ENCODE results near the gene SLC35E1.
"Not testable (repeated sequence)": the region's sequence is repeated elsewhere in the genome, so short reads cannot be mapped to it uniquely, and the experiment has no call there.

Gene SLC35E1

GRCh38 chr19:16581145-16581970 is 9.1 kb upstream of the SLC35E1 start:
- no peak for DNase-seq (ENCODE audit: low spot score)

- no peak for DNase-seq (ENCODE audit: low spot score)
Observed at GRCh38 chr19:16579381-16579780, 7.2 kb upstream of the SLC35E1 start.

DNA sequence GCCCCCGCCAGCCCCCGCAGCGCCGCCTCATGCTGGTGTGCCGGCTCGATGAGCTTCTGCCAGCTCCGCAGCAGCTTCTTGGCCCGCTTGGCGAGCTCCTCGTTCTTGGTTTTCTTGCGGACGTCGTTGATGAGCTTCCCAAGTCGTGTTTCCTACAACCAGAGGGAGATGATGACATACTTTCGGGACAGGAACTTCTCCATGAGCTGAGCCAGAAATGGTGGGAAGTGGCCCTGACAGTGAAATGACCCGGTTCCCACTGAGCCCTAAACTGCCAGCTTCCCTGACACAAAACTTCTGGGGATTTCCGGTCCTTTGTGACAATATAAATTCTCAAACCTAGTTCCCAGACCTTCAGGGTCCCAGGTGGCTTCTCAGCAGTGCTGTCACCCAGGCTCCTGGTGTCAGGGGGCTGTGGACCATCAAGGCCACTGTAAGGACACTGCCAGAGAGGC is 5.3 kb upstream of the SLC35E1 start:
- DNase-seq (ENCODE audit: low spot score): no peak

- no peak for DNase-seq (ENCODE audit: low spot score)
Observed at GRCh38 chr19:16576690-16577530, 4.7 kb upstream of the SLC35E1 start.

GRCh38 chr19:16575861-16576689 is 3.9 kb upstream of the SLC35E1 start:
- no peak for DNase-seq (ENCODE audit: low spot score)

GRCh38 chr19:16575282-16575681 is 3.1 kb upstream of the SLC35E1 start:
- DNase-seq (ENCODE audit: low spot score): no peak

DNA sequence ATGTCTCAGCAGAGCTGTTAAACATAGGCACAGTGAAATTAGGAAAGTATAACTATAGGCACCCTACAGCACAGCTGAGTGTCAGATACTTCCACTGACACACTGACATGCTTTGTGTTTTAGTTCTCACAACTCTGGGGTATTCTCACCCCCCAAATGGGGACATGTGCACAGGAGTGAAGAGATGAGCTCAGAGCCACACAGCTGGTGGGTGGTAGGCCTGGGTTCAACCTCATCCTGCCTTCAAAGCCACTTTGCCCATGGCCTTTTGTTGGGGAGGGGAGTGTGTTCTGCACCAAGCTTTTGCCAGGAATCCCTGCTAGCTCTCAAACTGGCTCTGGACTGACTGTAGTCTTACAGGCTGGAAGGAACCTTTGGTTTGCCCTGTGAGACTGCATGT is 1.7 kb upstream of the SLC35E1 start:
- no peak for DNase-seq (ENCODE audit: low spot score)

GRCh38 chr19:16573296-16573695 is 1.1 kb upstream of the SLC35E1 start:
- no peak for DNase-seq (ENCODE audit: low spot score)

DNA sequence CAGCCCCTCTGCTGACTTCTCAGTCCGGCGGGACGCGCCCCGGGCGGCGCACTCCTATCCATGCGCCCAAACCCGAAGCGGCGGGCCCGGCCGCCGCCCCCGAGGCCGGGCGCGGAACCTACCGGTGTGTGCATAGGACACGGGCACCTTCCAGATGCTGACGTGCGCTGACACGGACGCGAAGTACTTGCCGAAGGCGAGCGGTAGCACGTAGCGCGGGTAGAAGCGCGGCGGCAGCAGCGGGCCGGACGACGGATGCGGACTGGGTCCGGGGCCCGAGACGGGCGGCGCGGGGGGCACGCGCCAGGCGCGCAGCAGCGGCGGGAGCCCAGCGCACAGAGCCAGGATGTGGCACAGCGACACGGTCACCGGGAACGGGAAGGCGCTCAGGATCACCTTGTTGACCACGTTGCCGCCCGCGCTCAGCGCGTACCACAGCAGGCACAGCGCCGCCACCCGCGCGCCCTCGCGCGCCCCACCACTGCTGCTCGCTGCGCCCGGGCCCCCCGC is 338 bp downstream of the SLC35E1 start:
- DNase-seq (ENCODE audit: low spot score): peak; percentile 24

DNA sequence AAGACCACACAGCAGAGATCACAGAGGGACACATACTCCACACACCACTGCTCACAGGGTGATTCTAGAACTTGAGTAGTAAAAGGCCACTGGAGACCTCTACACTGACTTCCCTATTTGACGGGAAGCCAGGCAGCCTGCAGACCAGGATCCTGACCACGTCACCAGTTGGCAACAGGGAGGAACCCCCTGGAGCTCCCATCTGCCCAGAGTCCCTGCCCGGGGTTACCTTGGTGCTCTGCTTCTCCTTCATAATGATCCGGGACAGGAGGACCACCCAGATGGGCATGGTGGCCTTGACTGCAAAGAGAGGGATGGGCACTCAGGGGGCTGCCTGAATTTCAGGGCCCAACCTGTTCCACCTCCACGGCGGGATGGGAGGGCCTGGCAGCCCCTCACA is 932 bp downstream of the SLC35E1 start:
- DNase-seq (ENCODE audit: low spot score): no peak

DNA sequence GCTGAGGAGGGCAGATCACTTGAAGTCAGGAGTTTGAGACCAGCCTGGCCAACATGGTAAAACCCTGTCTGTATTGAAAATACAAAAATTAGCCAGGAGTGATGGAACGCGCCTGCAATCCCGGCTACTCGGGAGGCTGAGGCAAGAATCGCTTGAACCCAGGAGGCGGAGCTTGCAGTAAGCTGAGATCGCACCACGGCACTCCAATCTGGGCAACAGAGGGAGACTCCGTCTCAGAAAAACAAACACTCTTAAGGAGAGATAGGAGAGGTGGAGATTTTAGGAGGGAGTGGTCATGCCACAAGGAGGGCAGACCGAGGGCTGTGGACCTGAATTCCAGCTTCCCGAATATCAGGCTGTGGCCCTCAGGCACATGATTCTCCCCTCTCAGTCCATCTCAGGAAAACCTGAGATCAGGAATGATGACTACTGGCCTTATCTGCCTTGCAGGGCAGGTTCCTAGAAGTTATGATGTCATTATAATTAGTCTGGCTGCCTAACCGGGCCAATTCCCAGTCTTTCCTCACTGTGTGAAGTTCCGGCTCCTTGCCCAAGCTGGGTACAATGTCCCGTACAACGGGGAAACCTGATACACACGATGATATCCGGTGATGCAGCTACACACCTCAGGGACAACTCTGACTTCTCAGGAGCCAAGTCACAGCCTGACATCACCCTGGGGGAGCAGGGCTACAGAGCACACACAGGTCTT is 2.5 kb downstream of the SLC35E1 start:
- DNase-seq (ENCODE audit: low spot score): no peak

DNA sequence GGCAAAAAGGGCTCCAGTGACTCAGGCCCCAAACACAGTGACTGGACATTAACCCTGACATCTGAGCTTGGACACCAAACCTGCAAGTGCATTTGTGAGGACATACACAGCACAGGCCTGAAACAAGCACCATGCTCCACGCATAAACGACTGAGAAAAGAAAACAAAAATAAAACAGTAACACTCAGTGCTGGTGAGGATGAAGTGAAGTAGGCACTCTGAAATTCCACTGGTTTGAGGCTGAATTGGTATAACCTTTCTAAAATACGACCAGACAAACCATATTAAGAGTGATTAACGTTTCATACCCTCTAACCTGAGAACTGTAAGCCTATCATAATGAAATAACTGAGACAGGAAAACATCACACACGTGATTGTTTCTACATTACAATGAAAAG is 5.5 kb downstream of the SLC35E1 start:
- no peak for DNase-seq (ENCODE audit: low spot score)

DNA sequence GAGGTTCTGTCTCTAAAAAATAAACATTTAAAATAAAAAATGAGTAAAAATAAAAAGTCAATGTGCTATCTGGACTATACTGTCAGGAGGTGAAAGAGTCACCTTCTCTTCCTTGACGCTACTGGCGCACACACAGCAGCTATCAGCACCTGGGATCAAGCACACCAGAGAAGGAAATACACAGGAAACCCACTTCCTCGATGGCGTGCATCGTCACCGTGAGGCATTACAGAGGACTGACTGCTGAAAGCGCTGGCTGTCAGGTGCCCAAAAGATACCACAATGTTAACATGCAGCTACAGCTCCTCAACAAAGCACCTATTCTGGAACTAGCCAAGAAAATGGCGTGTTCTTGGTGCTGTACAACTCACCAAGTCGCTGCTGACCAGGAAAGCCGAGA is 6.1 kb downstream of the SLC35E1 start:
- DNase-seq (ENCODE audit: low spot score): no peak

- DNase-seq (ENCODE audit: low spot score): no peak
Observed at GRCh38 chr19:16564842-16565241, 7.4 kb downstream of the SLC35E1 start.

- DNase-seq (ENCODE audit: low spot score): no peak
Observed at GRCh38 chr19:16562608-16563025, 9.6 kb downstream of the SLC35E1 start.

DNA sequence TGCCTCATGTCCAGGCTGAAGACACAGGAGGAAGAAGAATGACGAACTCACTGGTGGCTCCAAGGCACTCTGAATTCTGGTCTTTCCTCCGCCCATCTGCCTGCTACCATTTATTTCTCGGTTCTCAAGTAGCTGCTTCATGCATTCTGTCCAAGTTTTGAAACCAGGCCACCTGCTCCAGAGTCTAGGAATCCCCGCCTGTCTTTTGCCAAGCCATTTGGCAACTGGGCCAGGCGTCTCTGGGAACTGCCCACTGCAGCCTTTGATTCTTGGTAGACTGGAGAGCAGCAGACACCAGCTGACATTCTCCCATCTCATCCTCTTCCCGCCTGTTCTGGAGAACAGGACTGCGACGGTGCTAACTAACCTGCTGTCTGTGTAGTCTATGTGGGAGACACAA is 10.8 kb downstream of the SLC35E1 start:
- no peak for DNase-seq (ENCODE audit: low spot score)

GRCh38 chr19:16559780-16560276 is 12.4 kb downstream of the SLC35E1 start:
- no peak for DNase-seq (ENCODE audit: low spot score)

- DNase-seq (ENCODE audit: low spot score): no peak
Observed at GRCh38 chr19:16554776-16555175, 17.4 kb downstream of the SLC35E1 start.

GRCh38 chr19:16551902-16552301 is 20.3 kb downstream of the SLC35E1 start:
- not testable (repeated sequence) for DNase-seq (ENCODE audit: low spot score)

GRCh38 chr19:16548956-16549355 is 23.3 kb downstream of the SLC35E1 start:
- DNase-seq (ENCODE audit: low spot score): no peak

Measured in hematopoietic multipotent progenitor cell treated with erythropoietin and hydrocortisone succinate and interleukin-3 and kit ligand, for 15 days (in vitro differentiated cells).